HG03442 (cell line): ENCODE results near the gene GOLGA2.
"Not testable (repeated sequence)": the region's sequence is repeated elsewhere in the genome, so short reads cannot be mapped to it uniquely, and the experiment has no call there.

ENCODE experiments used
- ATAC-seq: cut with Tn5 transposase; IDR thresholded peaks from one replicate; pipeline ENCODE4 v1.9.1; 2021; ENCODE audit warnings: mild to moderate bottlenecking, moderate library complexity; ENCODE audit not compliant: unreplicated experiment

Gene GOLGA2

GRCh38 chr9:128296340-128297220 is 20.8 kb upstream of the GOLGA2 start:
- no peak for ATAC-seq

GRCh38 chr9:128294142-128294541 is 18.3 kb upstream of the GOLGA2 start:
- ATAC-seq = no peak

GRCh38 chr9:128293091-128293490 is 17.3 kb upstream of the GOLGA2 start:
- ATAC-seq = no peak

GRCh38 chr9:128292009-128292408 is 16.2 kb upstream of the GOLGA2 start:
- ATAC-seq = no peak

- no peak for ATAC-seq
Observed at GRCh38 chr9:128288273-128289004, 12.6 kb upstream of the GOLGA2 start.

- ATAC-seq = no peak
Observed at GRCh38 chr9:128286440-128286839, 10.6 kb upstream of the GOLGA2 start.

- no peak for ATAC-seq
Observed at GRCh38 chr9:128285033-128285784, 9.4 kb upstream of the GOLGA2 start.

- no peak for ATAC-seq
Observed at GRCh38 chr9:128282500-128282899, 6.7 kb upstream of the GOLGA2 start.

GRCh38 chr9:128280084-128280622 is 4.3 kb upstream of the GOLGA2 start:
- no peak for ATAC-seq

- ATAC-seq = not testable (repeated sequence)
Observed at GRCh38 chr9:128279088-128280073, 3.6 kb upstream of the GOLGA2 start.

- no peak for ATAC-seq
Observed at GRCh38 chr9:128276574-128277270, 915 bp upstream of the GOLGA2 start.

- peak; percentile 95 for ATAC-seq
Observed at GRCh38 chr9:128276008-128276573, 284 bp upstream of the GOLGA2 start, which contains the start of gene SWI5. Gene SWI5 (plus strand): TSS chr9:128276276.

- ATAC-seq = no peak
Observed at GRCh38 chr9:128274245-128274644, 1.6 kb downstream of the GOLGA2 start.

- ATAC-seq = no peak
Observed at GRCh38 chr9:128271512-128271911, 4.3 kb downstream of the GOLGA2 start.

- ATAC-seq = no peak
Observed at GRCh38 chr9:128271112-128271511, 4.7 kb downstream of the GOLGA2 start.

- ATAC-seq = no peak
Observed at GRCh38 chr9:128266868-128267590, 8.8 kb downstream of the GOLGA2 start.

GRCh38 chr9:128265348-128265847 is 10.4 kb downstream of the GOLGA2 start:
- ATAC-seq = no peak

GRCh38 chr9:128262687-128263086 is 13.1 kb downstream of the GOLGA2 start:
- ATAC-seq = no peak
